GM23248 (cell line): ENCODE measurements around the gene SMIM38.

Source experiments
- EZH2 ChIP-seq: fragments of 200-600 bp; sonication (generic); IDR thresholded peaks from 2 replicates; pipeline ENCODE4 v1.6.1; 2018; ENCODE audit warnings: antibody characterized with exemption, mild to moderate bottlenecking; ENCODE audit not compliant: insufficient read depth, poor library complexity, severe bottlenecking
- EZH2phosphoT487 ChIP-seq: fragments of 200-600 bp; sonication (generic); IDR thresholded peaks from 2 replicates; pipeline ENCODE4 v1.6.1; 2018; ENCODE audit warnings: antibody characterized with exemption, moderate library complexity, mild to moderate bottlenecking, low read depth; ENCODE audit not compliant: insufficient read depth

DNA sequence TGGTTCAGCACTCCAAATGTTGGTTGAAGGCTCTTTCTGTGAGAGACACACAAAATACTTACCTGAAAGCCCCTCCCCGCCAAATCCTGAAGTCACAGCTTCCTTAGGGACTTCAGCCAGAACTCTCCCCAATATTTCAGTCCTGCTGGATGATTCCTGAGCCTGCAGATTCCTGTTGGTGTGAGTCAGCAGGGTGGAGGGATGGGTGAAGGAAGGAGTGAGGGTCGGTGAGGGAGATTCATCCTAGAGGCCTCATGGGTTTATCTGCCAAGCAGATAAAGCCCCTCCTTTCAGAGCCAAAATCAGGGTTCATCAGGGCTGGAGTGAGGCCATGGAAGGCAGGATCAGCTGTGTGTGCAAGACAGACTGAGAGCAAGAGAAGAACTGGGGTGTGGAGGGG lies 37.9 kb downstream of the SMIM38 start:
- no peak for TF ChIP-seq EZH2
- TF ChIP-seq EZH2phosphoT487, result no peak
